Heart left ventricle (tissue), 16 donors: ENCODE measurements around the gene PARP4. TPM values are rescaled to one million over a fixed set of nuclear protein-coding genes. Genes with fewer than 3 reads are reported as not detected.
A peak's percentile ranks its signal among the peaks of the same experiment; 100 is the strongest.
"Not testable (repeated sequence)": the region's sequence is repeated elsewhere in the genome, so short reads cannot be mapped to it uniquely, and the experiment has no call there.

ENCODE experiments used
- ATAC-seq, 4 donors: fragments of 200-7000 bp; cut with Tn5 transposase; one replicate each; pipeline ENCODE4 v1.9.1; 2020 to 2022; ENCODE audit warnings: moderate library complexity in 4 of 4, mild to moderate bottlenecking in 3 of 4, moderate number of reproducible peaks in 1 of 4
- DNase-seq, 5 donors: peaks; one replicate each; pipeline ENCODE4 v3.0.0-alpha.2; 2020
- H3K27ac ChIP-seq, 12 donors: fragments of 200-600 bp; sonication (generic) in 4 of 12; one replicate each; pipeline versions ENCODE4 v1.5.0 to v1.8.0; 2016 to 2022; ENCODE audit warnings: mild to moderate bottlenecking in 2 of 12
- H3K27me3 ChIP-seq, 9 donors: fragments of 200-600 bp; sonication (generic) in 2 of 9; one replicate each; pipeline versions ENCODE4 v1.5.1 to v1.8.0; 2016 to 2022; ENCODE audit warnings: mild to moderate bottlenecking in 3 of 9
- H3K36me3 ChIP-seq, 9 donors: fragments of 200-600 bp; sonication (generic) in 2 of 9; one replicate each; pipeline versions ENCODE4 v1.5.0 to v1.8.0; 2018 to 2022; ENCODE audit warnings: mild to moderate bottlenecking in 2 of 9
- H3K4me1 ChIP-seq, 12 donors: fragments of 200-600 bp; sonication (generic) in 4 of 12; one replicate each; pipeline versions ENCODE4 v1.5.0 to v1.8.0; 2016 to 2022; ENCODE audit warnings: mild to moderate bottlenecking in 3 of 12
- H3K4me3 ChIP-seq, 12 donors: fragments of 200-600 bp; sonication (generic) in 4 of 12; one replicate each; pipeline versions ENCODE4 v1.5.0 to v1.8.0; 2017 to 2022; ENCODE audit warnings: mild to moderate bottlenecking in 9 of 12, moderate library complexity in 4 of 12
- H3K9me3 ChIP-seq, 12 donors: fragments of 200-600 bp; sonication (generic) in 4 of 12; one replicate each; pipeline versions ENCODE4 v1.5.0 to v1.8.0; 2016 to 2022; ENCODE audit warnings: mild to moderate bottlenecking in 1 of 12
- POLR2A ChIP-seq, 2 donors: fragments of 450-650 bp; IDR thresholded peaks; one replicate each; pipeline ENCODE4 v1.6.1; 2017; ENCODE audit warnings: antibody characterized with exemption in 2 of 2, mild to moderate bottlenecking in 2 of 2, moderate library complexity in 2 of 2
- WGBS, 4 donors: extraction: QIAGEN DNeasy Blood & Tissue Kit in 2 of 4; methylation state at CpG; one replicate each; pipeline versions ENCODE4 v1.1.5 to v1.1.7; 2013 to 2018; 5-methylcytosine and 5-hydroxymethylcytosine counted together
- intact Hi-C, 10 donors: fragments of 100-400 bp; cut with DNase I; formaldehyde crosslinking; loops; one replicate each; pipeline versions ENCODE4 v1.11.1 to v1.14.2; 2022
- polyA plus RNA-seq, 2 donors: library from polyadenylated mRNA; stranded (reverse); fragments of 200-250 nt; gene quantifications; one replicate each; pipeline ENCODE4 v1.2.3, GENCODE V29; 2013
- total RNA-seq, 9 donors: library from RNA; depleted of rRNA in 2 of 9; stranded (reverse); fragments of >200 nt in 2 of 9; fragmentation: NEBNext Ultra II Directional in 3 of 9; extraction: Animal tissue kit (Norgen Biotek cat#: 25700) in 3 of 9; gene quantifications; one replicate each; pipeline versions ENCODE4 v1.1.0 to v1.2.4, GENCODE V29; 2016 to 2023
- TF ChIP-seq, protein P1 (sequence below), 12 donors: fragments of 200-600 bp; sonication (generic) in 4 of 12; IDR thresholded peaks; one replicate each; pipeline versions ENCODE4 v1.5.0 to v1.8.0; 2018 to 2022; ENCODE audit warnings: antibody characterized with exemption in 12 of 12, mild to moderate bottlenecking in 5 of 12
- donor health status: ischemic (EF 13 %, LVEDD 7.1; RV severe dilation, severe dysfunction).
- donor health status: healthy with polysubstance abuse.
- donor health status: DM: no; HTN: yes; CAD: no.
- donor health status: DM: no; HTN: no; CAD: no.
- donor health status: ischemic (EF 25% LVEDD 6.9; RV normal size, moderate dysfunction).
- donor health status: ischemic (EF 25% LVEDD 5.7; RV mildly dilated, moderate dysfunction).
- donor health status: healthy.
- donor health status: DM: yes; HTN: yes; CAD: no.
- donor health status: ischemic (EF 35%, LVEDD 5.7; RV mildly dilated, moderate dysfunction).
- donor health status: nonischemic (EF 11% LVEDD 7.7; RV severe dilation, severe dysfunction).
- donor health status: DM: yes; HTN: yes; CAD: no.
- donor health status: PGD.
- donor health status: ischemic (EF 29% LVEDD 5.4; RV normal size, mild dysfunction).
- donor health status: nonischemic (EF 23%, LVEDD 6.1; RV moderate dilation, normal function).

PARP4 gene
- total and polyA plus RNA-seq, 11 donors: 6.9 to 41.6 (median 20.7) TPM

DNA sequence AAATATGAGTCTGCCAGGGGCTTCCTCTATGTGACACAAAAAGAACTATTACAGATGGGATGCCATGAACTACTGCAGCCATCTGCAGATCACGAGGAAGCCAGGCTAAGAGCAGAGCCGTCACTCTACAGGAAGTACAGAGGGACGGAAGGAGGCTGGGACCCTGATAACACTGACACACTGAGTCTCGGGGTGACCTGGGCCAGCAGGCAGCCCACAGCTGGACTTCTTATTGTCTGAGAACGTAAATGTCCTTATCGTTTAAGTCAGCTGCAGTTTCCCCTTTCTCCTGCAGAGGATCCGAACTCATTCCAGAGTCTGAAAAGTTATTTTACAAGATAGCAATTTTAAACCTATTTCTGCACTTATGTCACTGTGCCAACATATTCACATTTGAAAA, 20.7 kb downstream of the PARP4 start:
- no peaks in the 10 kb centered on the region for H3K9me3 ChIP-seq
- DNase-seq (no peak), ATAC-seq (peak in 2 of 4 donors; percentile 36 to 45)
- no peak overlapping the region for H3K27ac ChIP-seq
- no peaks in the 10 kb centered on the region for H3K27me3 ChIP-seq
- H3K36me3 ChIP-seq: peaks cover 0 to 97% (median 84%) of the 10 kb centered on the region in 9 donors
- TF ChIP-seq, protein P1, sequence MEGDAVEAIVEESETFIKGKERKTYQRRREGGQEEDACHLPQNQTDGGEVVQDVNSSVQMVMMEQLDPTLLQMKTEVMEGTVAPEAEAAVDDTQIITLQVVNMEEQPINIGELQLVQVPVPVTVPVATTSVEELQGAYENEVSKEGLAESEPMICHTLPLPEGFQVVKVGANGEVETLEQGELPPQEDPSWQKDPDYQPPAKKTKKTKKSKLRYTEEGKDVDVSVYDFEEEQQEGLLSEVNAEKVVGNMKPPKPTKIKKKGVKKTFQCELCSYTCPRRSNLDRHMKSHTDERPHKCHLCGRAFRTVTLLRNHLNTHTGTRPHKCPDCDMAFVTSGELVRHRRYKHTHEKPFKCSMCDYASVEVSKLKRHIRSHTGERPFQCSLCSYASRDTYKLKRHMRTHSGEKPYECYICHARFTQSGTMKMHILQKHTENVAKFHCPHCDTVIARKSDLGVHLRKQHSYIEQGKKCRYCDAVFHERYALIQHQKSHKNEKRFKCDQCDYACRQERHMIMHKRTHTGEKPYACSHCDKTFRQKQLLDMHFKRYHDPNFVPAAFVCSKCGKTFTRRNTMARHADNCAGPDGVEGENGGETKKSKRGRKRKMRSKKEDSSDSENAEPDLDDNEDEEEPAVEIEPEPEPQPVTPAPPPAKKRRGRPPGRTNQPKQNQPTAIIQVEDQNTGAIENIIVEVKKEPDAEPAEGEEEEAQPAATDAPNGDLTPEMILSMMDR (IDR thresholded peaks at IDR 0.05): no peak
- no peak for TF ChIP-seq POLR2A (IDR thresholded peaks at IDR 0.05)
- WGBS, 4 donors: 61 to 71% (median 65%) methylated on average over 7 of the region's 7 CpGs
- H3K4me3 ChIP-seq: no peak overlapping the region
- no peaks in the 10 kb centered on the region for H3K4me1 ChIP-seq
- intact Hi-C loops: no loop called here

DNA sequence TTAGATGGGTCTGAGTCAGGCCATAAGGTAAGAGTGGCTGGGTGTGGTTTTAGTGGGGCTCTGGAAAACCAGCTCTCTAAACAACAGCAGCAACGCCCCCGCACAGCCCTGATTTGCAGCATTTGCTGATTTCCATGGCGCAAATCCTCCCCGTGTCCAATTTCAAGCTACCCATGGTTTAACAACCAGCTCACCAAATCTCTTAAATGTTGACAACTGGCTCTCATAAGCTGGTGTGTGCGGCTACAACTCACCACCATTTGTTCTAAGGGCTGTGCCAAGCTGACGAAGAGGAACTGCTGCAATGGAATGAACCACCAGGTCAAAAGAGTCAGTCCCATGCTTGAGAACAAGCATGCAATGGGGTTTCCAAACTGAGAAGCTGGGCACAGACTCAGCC, 22.9 kb downstream of the PARP4 start:
- DNase-seq: no peak
- Histone ChIP-seq H3K9me3 (no peaks in the 10 kb centered on the region), H3K4me3 (no peak overlapping the region), H3K27me3 (no peaks in the 10 kb centered on the region), H3K4me1 (no peaks in the 10 kb centered on the region), H3K27ac (no peak overlapping the region), H3K36me3 (peaks cover 0 to 98% (median 88%) of the 10 kb centered on the region in 9 donors)
- intact Hi-C loops: no loop called here
- WGBS, 4 donors: 96 to 97% (median 97%) methylated on average over 6 of the region's 6 CpGs
- TF ChIP-seq, protein P1 (IDR thresholded peaks at IDR 0.05): no peak
- TF ChIP-seq POLR2A (IDR thresholded peaks at IDR 0.05): no peak
- ATAC-seq: no peak

DNA sequence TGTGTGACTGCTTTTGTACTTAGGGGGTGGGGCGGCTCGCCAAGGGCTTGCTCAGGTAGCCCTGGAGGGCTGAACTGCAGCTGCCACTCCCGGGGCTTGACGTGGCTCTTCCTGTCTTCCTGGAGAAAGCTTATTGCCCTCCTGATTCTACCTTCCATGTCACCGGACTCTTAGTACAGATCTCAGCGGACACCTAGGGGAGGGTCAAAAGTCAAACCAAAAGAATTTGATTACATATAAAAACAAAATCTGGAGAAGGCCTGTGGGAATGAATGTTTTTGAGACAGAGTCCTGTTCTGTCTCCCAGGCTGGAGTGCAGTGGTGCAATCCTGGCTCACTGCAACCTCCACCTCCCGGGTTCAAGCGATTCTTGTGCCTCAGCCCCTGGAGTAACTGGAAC, 24.5 kb downstream of the PARP4 start:
- DNase-seq, H3K9me3 ChIP-seq, H3K27me3 ChIP-seq, H3K27ac ChIP-seq, H3K4me1 ChIP-seq, H3K4me3 ChIP-seq, ATAC-seq, intact Hi-C loops: not testable (repeated sequence)
- peaks cover 0 to 96% (median 85%) of the 10 kb centered on the region in 9 donors for H3K36me3 ChIP-seq
- WGBS, 4 donors: 75 to 93% (median 84%) methylated on average over 5 to 8 of the region's 8 CpGs

DNA sequence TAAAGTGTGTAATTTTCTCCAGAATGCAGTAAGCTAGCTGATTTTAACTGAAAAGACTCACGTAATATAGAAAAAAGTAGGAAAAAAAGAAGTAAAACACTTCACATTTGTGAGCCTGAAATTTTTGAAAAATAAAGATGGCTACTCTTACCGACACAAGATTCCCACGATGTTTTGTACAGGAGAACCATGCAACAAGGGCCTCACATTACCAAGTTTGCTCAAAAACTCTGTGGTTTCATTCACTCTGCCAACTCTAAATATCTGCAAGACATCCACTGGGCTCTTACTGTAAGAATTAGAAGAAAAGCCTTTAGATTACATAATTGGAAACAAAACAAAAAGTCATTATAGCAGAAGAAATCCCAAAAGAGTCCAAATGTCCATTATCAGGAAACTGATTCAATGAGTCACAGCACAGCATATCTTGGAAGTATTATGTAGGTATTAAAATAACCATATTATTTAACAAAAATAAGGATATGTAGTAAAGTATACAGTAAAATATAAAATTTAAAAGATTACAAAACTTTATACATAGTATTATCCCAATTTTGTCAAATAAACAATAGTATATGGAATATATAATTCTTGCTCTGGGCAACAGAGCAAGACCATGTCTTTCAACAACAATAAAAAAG, 26.4 kb downstream of the PARP4 start:
- H3K27ac ChIP-seq: peak overlapping the region in 1 of 12 donors; percentile 37
- ATAC-seq, H3K9me3 ChIP-seq, intact Hi-C loops, H3K4me1 ChIP-seq, H3K4me3 ChIP-seq, H3K27me3 ChIP-seq, DNase-seq: not testable (repeated sequence)
- H3K36me3 ChIP-seq: peaks cover 0 to 96% (median 85%) of the 10 kb centered on the region in 9 donors
- 83 to 92% (median 91%) methylated on average over 3 of the region's 3 CpGs for WGBS, 4 donors

DNA sequence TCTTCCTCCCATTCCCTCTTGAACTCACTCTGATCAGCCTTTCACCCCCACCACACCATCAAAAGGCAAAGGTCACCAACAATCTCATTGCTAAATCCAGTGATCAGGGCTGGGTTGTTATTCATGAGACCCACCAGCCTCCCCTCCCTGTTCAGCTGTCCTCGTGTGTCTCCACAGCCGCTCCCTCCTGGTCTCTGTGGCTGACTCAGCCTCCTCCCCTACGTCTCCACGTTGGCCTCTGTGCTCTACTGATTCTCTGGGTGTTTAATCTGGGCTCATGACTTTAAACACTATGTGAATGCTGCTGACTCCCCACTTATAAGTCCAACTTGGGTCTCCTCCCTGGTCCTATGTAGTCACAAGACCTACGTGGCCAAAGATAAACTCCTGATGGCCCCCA, 38.9 kb downstream of the PARP4 start:
- TF ChIP-seq, protein P1 (IDR thresholded peaks at IDR 0.05): no peak
- no peak for TF ChIP-seq POLR2A (IDR thresholded peaks at IDR 0.05)
- H3K36me3 ChIP-seq: peaks cover 0 to 96% (median 72%) of the 10 kb centered on the region in 9 donors
- no peak overlapping the region for H3K27ac ChIP-seq
- H3K4me1 ChIP-seq: peaks cover 0 to 5% (median 0%) of the 10 kb centered on the region in 12 donors
- ATAC-seq (no peak), DNase-seq (no peak)
- no peak overlapping the region for H3K4me3 ChIP-seq
- no peaks in the 10 kb centered on the region for H3K9me3 ChIP-seq
- intact Hi-C loops: no loop called here
- H3K27me3 ChIP-seq: no peaks in the 10 kb centered on the region
- 71 to 88% (median 83%) methylated on average over 5 of the region's 5 CpGs for WGBS, 4 donors

DNA sequence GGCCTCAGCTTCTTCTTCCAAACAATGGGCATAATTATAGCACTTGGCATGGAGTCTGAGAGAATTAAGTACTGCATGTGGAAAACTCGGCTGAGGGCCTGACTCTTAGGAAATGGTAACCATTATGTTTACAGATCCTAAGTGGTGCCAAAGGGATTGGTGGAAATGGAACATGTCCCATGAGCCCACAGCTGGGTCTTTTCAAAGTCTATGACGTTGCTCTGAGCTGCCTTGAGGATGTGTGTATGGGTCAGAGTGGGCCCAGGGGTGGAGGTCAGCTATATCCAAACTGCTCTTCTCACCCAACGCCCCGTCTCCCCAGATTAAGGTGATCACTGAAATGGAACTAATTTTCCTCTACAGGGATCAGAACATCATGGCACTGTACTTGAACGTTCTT, 40.4 kb downstream of the PARP4 start:
- WGBS, 4 donors: 57 to 81% (median 67%) methylated on average over 5 of the region's 5 CpGs
- H3K27me3 ChIP-seq, H3K9me3 ChIP-seq, DNase-seq, H3K27ac ChIP-seq, intact Hi-C loops, H3K4me1 ChIP-seq, H3K4me3 ChIP-seq: not testable (repeated sequence)
- ATAC-seq: peak in 1 of 4 donors; percentile 63
- H3K36me3 ChIP-seq: peaks cover 0 to 96% (median 72%) of the 10 kb centered on the region in 9 donors
